A549 (cell line): Measurements from ENCODE around the gene PIM3. TPM values are rescaled to one million over a fixed set of nuclear protein-coding genes. Genes with fewer than 3 reads are reported as not detected.

ENCODE experiments used
- ATAC-seq, 2 experiments: fragments of 200-7000 bp in 1 of 2; fragments of >200 bp in 1 of 2; cut with Nextera tagmentation in 1 of 2; cut with Tn5 transposase in 1 of 2; 3 replicates each; pipeline versions ENCODE4 v1.8.0 to v1.9.1; 2018 to 2020; ENCODE audit warnings: mild to moderate bottlenecking in 1 of 2, moderate library complexity in 1 of 2
- CTCF ChIA-PET: fragments of 300-600 bp; sonication (Branson Sonifier 250); formaldehyde crosslinking; extraction: SDS; loops from one replicate; lab custom pipeline; 2021; ENCODE audit warnings: antibody characterized with exemption, inconsistent platforms; lab: Yijun Ruan, JAX
- POLR2A ChIA-PET: fragments of 350-600 bp; formaldehyde crosslinking; extraction: SDS; loops from one replicate; lab custom pipeline; 2021; ENCODE audit warnings: antibody characterized with exemption, inconsistent platforms; lab: Yijun Ruan, JAX
- DNase-seq, 2 experiments: peaks; one replicate each; pipeline versions ENCODE4 v3.0.0 to v3.0.0-alpha.2; 2011 to 2016; ENCODE audit warnings: low read depth in 1 of 2, low spot score in 1 of 2
- FAIRE-seq: peaks from 2 replicates; lab custom pipeline; 2011; peaks lifted over from hg19 to GRCh38; lab: Jason Lieb, UNC
- H3K27ac ChIP-seq, 2 experiments: fragments of >200 bp; sonication (Bioruptor Twin); formaldehyde crosslinking; 3 replicates each; pipeline ENCODE4 v1.5.1; 2016 to 2017
- H3K4me1 ChIP-seq: fragments of >200 bp; sonication (Bioruptor Twin); formaldehyde crosslinking; 3 replicates; pipeline ENCODE4 v1.6.1; 2016
- H3K4me2 ChIP-seq: fragments of >200 bp; sonication (Bioruptor Twin); formaldehyde crosslinking; 3 replicates; pipeline ENCODE4 v1.6.1; 2016
- H3K4me3 ChIP-seq: fragments of >200 bp; sonication (Bioruptor Twin); formaldehyde crosslinking; 3 replicates; pipeline ENCODE4 v1.5.1; 2016
- H3K9me3 ChIP-seq: fragments of >200 bp; sonication (Bioruptor Twin); formaldehyde crosslinking; 3 replicates; pipeline ENCODE4 v1.6.1; 2016
- BHLHE40 ChIP-seq: IDR thresholded peaks from 2 replicates; pipeline ENCODE4 v1.6.1; 2012; ENCODE audit warnings: low read depth, low read length, inconsistent platforms
- CBX2 ChIP-seq: fragments of 200-600 bp; sonication (generic); IDR thresholded peaks from 2 replicates; pipeline ENCODE4 v1.6.1; 2016; ENCODE audit warnings: low read depth, mild to moderate bottlenecking, borderline replicate concordance
- CHD2 ChIP-seq: fragments of 150-350 bp; IDR thresholded peaks from 2 replicates; pipeline ENCODE4 v1.6.1; 2014; ENCODE audit warnings: low read length; ENCODE audit not compliant: partially characterized antibody
- EHMT2 ChIP-seq: fragments of 200-600 bp; sonication (generic); IDR thresholded peaks from 2 replicates; pipeline ENCODE4 v1.6.1; 2016; ENCODE audit warnings: antibody characterized with exemption, low read depth, mild to moderate bottlenecking, moderate library complexity
- EP300 ChIP-seq, 2 experiments: fragments of >200 bp; sonication (Bioruptor Twin); formaldehyde crosslinking; IDR thresholded peaks; 2 replicates in 1 of 2; 3 replicates in 1 of 2; pipeline ENCODE4 v1.6.1; 2016 to 2017
- ESRRA ChIP-seq: fragments of 150-350 bp; IDR thresholded peaks from 2 replicates; pipeline ENCODE4 v1.6.1; 2014; ENCODE audit warnings: mild to moderate bottlenecking, low read length, borderline replicate concordance
- FOSL2 ChIP-seq, 2 experiments: fragments of 450-650 bp in 1 of 2; fragments of >200 bp in 1 of 2; sonication (Bioruptor Twin) in 1 of 2; formaldehyde crosslinking; IDR thresholded peaks; 2 replicates each; pipeline versions ENCODE4 v1.5.0 to v1.6.1; 2016 to 2020; ENCODE audit warnings: mild to moderate bottlenecking in 1 of 2, moderate library complexity in 1 of 2
- HOXB13 ChIP-seq: fragments of 250-450 bp; sonication (Bioruptor Pico); IDR thresholded peaks from 2 replicates; pipeline ENCODE4 v1.5.0; 2020; ENCODE audit warnings: low read depth, mild to moderate bottlenecking, moderate library complexity
- HOXB5 ChIP-seq: fragments of 250-450 bp; sonication (Bioruptor Pico); IDR thresholded peaks from 2 replicates; pipeline ENCODE4 v1.5.0; 2020; ENCODE audit warnings: mild to moderate bottlenecking, moderate library complexity
- KDM1A ChIP-seq: fragments of 200-600 bp; sonication (generic); IDR thresholded peaks from 2 replicates; pipeline ENCODE4 v1.6.1; 2016; ENCODE audit warnings: low read depth, mild to moderate bottlenecking
- KDM5A ChIP-seq: fragments of 200-600 bp; sonication (generic); IDR thresholded peaks from 2 replicates; pipeline ENCODE4 v1.6.1; 2016; ENCODE audit warnings: antibody characterized with exemption, mild to moderate bottlenecking
- MAZ ChIP-seq: fragments of 150-350 bp; IDR thresholded peaks from 2 replicates; pipeline ENCODE4 v1.6.1; 2014; ENCODE audit warnings: antibody characterized with exemption, low read depth, low read length, borderline replicate concordance
- MYC ChIP-seq: IDR thresholded peaks from 2 replicates; pipeline ENCODE4 v1.6.1; 2012; ENCODE audit warnings: mild to moderate bottlenecking, inconsistent platforms, low read length, improper control_type of control experiment, borderline replicate concordance
- NFE2L2 ChIP-seq: fragments of 150-350 bp; conservative IDR thresholded peaks from 2 replicates; pipeline ENCODE4 v1.6.1; 2014; ENCODE audit warnings: low read length
- NR3C1 ChIP-seq: fragments of >200 bp; sonication (Bioruptor Twin); formaldehyde crosslinking; IDR thresholded peaks from 3 replicates; pipeline ENCODE4 v1.6.1; 2017
- POLR2A ChIP-seq: IDR thresholded peaks from 2 replicates; pipeline ENCODE4 v1.6.1; 2012; ENCODE audit warnings: mild to moderate bottlenecking, low read length
- POLR2AphosphoS2 ChIP-seq: conservative IDR thresholded peaks from 2 replicates; pipeline ENCODE4 v1.6.1; 2012; ENCODE audit warnings: low read length, improper control_type of control experiment, inconsistent platforms
- RCOR1 ChIP-seq: fragments of 150-350 bp; IDR thresholded peaks from 2 replicates; pipeline ENCODE4 v1.6.1; 2014; ENCODE audit warnings: antibody characterized with exemption, low read length, low read depth
- RNF2 ChIP-seq: fragments of 200-600 bp; sonication (generic); IDR thresholded peaks from 2 replicates; pipeline ENCODE4 v1.6.1; 2016; ENCODE audit warnings: low read depth, mild to moderate bottlenecking, antibody characterized with exemption, moderate library complexity, borderline replicate concordance
- SREBF2 ChIP-seq: fragments of 450-650 bp; IDR thresholded peaks from 2 replicates; pipeline ENCODE4 v1.6.1; 2014; ENCODE audit warnings: mild to moderate bottlenecking, moderate library complexity
- TFCP2L1 ChIP-seq: fragments of 250-450 bp; sonication (Bioruptor Pico); IDR thresholded peaks from 2 replicates; pipeline ENCODE4 v1.5.0; 2021; ENCODE audit warnings: mild to moderate bottlenecking
- ZFP36 ChIP-seq: fragments of 450-650 bp; IDR thresholded peaks from 2 replicates; pipeline ENCODE4 v1.6.1; 2014; ENCODE audit warnings: borderline replicate concordance; ENCODE audit not compliant: partially characterized antibody
- ZNF302 ChIP-seq: fragments of 250-450 bp; sonication (Bioruptor Pico); IDR thresholded peaks from 2 replicates; pipeline ENCODE4 v1.9.0; 2021; ENCODE audit warnings: inconsistent platforms, mild to moderate bottlenecking, moderate library complexity
- ZSCAN20 ChIP-seq: fragments of 250-450 bp; sonication (Bioruptor Pico); IDR thresholded peaks from 2 replicates; pipeline ENCODE4 v1.8.0; 2022; ENCODE audit warnings: mild to moderate bottlenecking, moderate library complexity
- WGBS: methylation state at CpG from one replicate; pipeline ENCODE4 v1.1.6; 2017; ENCODE audit errors: missing lambda C conversion rate; 5-methylcytosine and 5-hydroxymethylcytosine counted together
- polyA plus RNA-seq, 4 experiments: library from polyadenylated mRNA; depleted of rRNA in 3 of 4; stranded (reverse); fragments of >200 nt; fragmentation: RNase III in 1 of 4; extraction: RNeasy Plus Mini Kit Qiagen cat#74134 plus additional on column Dnase treatment in 1 of 4; gene quantifications; 2 replicates in 3 of 4; 3 replicates in 1 of 4; pipeline ENCODE4 v1.2.3, GENCODE V29; 2011 to 2017
- TF ChIP-seq, protein P1 (sequence below): IDR thresholded peaks from 2 replicates; pipeline ENCODE4 v1.6.1; 2012
- TF ChIP-seq, protein P2 (sequence below): fragments of >200 bp; sonication (Bioruptor Twin); formaldehyde crosslinking; IDR thresholded peaks from 3 replicates; pipeline ENCODE4 v1.6.1; 2016
- TF ChIP-seq, protein P3 (sequence below): fragments of >200 bp; sonication (Bioruptor Twin); formaldehyde crosslinking; IDR thresholded peaks from 2 replicates; pipeline ENCODE4 v1.6.1; 2016
- TF ChIP-seq, protein P4 (sequence below): IDR thresholded peaks from 2 replicates; pipeline ENCODE4 v1.6.1; 2012

Gene PIM3
- polyA plus RNA-seq, 2 of the 4 experiments (the other 2 are of a cell fraction), result 4.4 to 11.3 TPM

DNA sequence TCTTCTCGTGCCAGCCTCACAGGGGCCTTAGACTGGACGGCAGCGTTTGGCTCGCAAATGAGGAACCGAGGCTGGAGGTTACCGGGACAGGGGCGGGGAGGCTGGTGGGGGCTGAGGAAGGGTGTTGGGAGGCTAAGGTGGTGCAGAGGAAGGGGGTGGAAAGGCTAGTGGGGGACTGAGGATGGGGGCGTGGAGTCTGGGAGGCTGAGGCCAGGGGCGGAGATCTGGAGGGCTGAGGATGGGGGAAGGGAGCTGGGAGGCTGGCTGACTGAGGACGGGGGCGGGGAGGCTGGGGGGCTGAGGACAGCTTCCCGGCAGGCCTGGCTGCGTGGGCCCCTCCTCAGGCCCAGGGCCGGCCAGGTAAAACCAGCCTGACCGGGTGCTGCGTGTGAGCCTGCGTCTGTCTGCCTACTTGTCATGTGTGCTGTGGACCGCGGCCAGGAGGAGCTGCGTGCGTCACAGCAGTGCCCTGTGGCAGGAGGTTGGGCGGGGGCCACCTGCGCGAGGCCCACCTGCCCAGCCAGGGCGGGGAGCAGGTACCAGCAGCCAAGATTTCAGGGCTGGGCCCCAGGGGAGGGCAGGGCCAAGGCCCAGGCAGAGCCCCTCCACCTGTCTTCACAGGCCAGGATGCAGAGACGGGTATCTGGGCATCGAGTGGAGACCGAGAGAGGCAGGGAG, 9.4 kb upstream of the PIM3 start (continued):
- no peak for TF ChIP-seq MAZ
- TF ChIP-seq, all 56 proteins: peak for 0

DNA sequence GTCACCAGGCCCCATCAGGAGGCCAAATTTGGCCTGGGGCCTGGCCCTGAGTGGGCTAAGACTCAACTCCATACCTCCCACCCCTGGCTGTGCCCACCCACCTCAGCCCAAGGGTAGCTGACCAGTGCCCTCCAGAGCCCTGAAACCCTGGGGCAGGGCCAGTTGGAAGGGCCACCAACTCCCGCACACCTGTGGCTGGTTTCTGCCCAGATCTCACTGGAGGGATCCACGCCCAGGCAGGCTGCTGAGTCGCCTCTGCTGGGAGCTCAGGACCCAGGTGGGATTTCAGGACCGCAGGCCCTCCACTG, 8.9 kb upstream of the PIM3 start:
- no peak for DNase-seq
- H3K4me1 ChIP-seq, result peaks cover 55% of the 10 kb centered on the region
- no CpG with 5 or more reads among the region's 4 CpGs for WGBS
- TF ChIP-seq CBX2 (no peak), NFE2L2 (no peak), NR3C1 (no peak), SREBF2 (no peak), MYC (no peak), TFCP2L1 (CRISPR knock-in tag) (no peak), ZFP36 (no peak), ZNF302 (CRISPR knock-in tag) (no peak), POLR2AphosphoS2 (no peak), POLR2A (no peak), CHD2 (no peak), RNF2 (no peak), ESRRA (no peak), EP300 (IDR thresholded peaks at IDR 0.05) (no peak), BHLHE40 (no peak), EHMT2 (no peak)
- TF ChIP-seq, protein P1, sequence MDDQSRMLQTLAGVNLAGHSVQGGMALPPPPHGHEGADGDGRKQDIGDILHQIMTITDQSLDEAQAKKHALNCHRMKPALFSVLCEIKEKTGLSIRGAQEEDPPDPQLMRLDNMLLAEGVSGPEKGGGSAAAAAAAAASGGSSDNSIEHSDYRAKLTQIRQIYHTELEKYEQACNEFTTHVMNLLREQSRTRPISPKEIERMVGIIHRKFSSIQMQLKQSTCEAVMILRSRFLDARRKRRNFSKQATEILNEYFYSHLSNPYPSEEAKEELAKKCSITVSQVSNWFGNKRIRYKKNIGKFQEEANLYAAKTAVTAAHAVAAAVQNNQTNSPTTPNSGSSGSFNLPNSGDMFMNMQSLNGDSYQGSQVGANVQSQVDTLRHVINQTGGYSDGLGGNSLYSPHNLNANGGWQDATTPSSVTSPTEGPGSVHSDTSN, result no peak
- POLR2A ChIA-PET, result interaction anchor here (0.6 to 1.6 kb wide), 2 partner anchors 10 to 20 kb away, joined by 3 to 4 read pairs; no protein-coding TSS in a partner anchor
- CTCF ChIA-PET, result interaction anchor here (2.2 kb wide), 1 partner anchor 79 kb away, joined by 10 read pairs; no protein-coding TSS in a partner anchor
- H3K4me3 ChIP-seq, result no peak overlapping the region
- H3K9me3 ChIP-seq, result no peaks in the 10 kb centered on the region
- no peak for FAIRE-seq
- peak overlapping the region; percentile 67 for H3K4me2 ChIP-seq
- ATAC-seq, result peak in 1 of 2 experiments; percentile 2; a peak in 2 of 6 replicates
- peak overlapping the region; percentile 91 to 93 for H3K27ac ChIP-seq

DNA sequence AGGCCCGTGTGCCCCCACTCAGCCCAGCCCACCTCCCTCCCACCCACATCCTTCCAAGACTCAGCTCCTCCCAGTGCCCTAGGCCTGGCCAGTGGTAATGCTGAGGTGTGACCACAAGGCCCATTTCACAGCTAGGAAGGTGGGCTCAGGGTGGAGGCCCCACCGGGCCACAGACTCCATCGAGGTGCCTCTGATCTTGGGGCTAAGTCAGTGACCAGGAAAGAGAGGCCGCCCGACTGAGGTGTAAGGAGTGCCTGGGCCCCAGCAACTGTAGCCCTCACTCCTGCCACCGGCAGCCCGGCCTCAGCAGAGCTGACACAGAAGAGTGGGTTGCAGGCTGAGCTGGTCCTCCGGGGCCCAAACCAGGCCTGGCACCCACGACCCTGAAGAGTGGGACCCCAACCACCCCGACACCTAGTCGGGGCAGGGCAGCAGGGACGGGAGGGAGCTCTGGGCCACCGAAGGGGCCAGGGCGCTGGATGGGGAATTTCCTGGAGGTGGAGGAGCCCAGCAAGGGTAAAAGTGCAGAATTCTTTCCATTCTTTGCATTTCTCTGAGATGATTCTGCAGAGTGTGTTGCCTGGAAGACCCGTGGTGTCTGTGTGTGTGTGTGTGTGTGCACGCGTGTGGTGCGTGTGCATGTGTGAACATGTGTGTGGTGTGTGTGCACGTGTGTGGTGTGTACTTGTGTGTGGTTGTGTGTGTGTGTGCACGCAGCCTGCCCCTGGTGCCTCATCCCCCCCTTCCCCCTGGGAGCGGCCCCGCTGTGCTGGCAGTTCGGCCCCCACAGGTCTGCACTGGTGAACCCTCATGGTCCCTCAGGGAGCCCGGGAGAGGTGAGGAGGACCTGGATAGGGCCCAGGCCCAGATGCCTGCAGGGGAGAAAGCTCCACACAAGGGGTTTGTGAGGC, 8.3 kb upstream of the PIM3 start:
- FAIRE-seq, result no peak
- H3K9me3 ChIP-seq, result no peaks in the 10 kb centered on the region
- WGBS, result 29% methylated on average over 10 of the region's 24 CpGs
- ATAC-seq, result peak; percentile 12 to 55; a peak in 4 of 6 replicates
- H3K4me2 ChIP-seq, result peak overlapping the region; percentile 67
- H3K27ac ChIP-seq, result peak overlapping the region; percentile 91 to 93
- peaks cover 55% of the 10 kb centered on the region for H3K4me1 ChIP-seq
- TF ChIP-seq RCOR1 (no peak), ZSCAN20 (CRISPR knock-in tag) (no peak), FOSL2 (IDR thresholded peaks at IDR 0.05) (no peak), FOSL2 (CRISPR knock-in tag; IDR thresholded peaks at IDR 0.05) (peak; percentile 19; the same call in 1 of the 2 replicates), KDM5A (no peak), HOXB13 (CRISPR knock-in tag) (no peak), POLR2A (no peak), EHMT2 (no peak), HOXB5 (CRISPR knock-in tag) (no peak), KDM1A (no peak)
- TF ChIP-seq, protein P2, sequence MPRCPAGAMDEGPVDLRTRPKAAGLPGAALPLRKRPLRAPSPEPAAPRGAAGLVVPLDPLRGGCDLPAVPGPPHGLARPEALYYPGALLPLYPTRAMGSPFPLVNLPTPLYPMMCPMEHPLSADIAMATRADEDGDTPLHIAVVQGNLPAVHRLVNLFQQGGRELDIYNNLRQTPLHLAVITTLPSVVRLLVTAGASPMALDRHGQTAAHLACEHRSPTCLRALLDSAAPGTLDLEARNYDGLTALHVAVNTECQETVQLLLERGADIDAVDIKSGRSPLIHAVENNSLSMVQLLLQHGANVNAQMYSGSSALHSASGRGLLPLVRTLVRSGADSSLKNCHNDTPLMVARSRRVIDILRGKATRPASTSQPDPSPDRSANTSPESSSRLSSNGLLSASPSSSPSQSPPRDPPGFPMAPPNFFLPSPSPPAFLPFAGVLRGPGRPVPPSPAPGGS, result no peak
- TF ChIP-seq, protein P3, sequence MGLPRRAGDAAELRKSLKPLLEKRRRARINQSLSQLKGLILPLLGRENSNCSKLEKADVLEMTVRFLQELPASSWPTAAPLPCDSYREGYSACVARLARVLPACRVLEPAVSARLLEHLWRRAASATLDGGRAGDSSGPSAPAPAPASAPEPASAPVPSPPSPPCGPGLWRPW, result no peak
- TF ChIP-seq, protein P4, sequence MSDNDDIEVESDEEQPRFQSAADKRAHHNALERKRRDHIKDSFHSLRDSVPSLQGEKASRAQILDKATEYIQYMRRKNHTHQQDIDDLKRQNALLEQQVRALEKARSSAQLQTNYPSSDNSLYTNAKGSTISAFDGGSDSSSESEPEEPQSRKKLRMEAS, result peak; percentile 24; the same call in 1 of the 2 replicates
- CTCF ChIA-PET, result interaction anchor here (2.2 kb wide), 1 partner anchor 78 kb away, joined by 10 read pairs; no protein-coding TSS in a partner anchor
- no peak overlapping the region for H3K4me3 ChIP-seq
- POLR2A ChIA-PET, result interaction anchor here (0.6 to 1.6 kb wide), 2 partner anchors 9 to 20 kb away, joined by 3 to 4 read pairs; no protein-coding TSS in a partner anchor
- DNase-seq, result peak in 1 of 2 experiments; percentile 58
